Stomach (tissue), 9 donors: ENCODE measurements around the gene ZBTB44. TPM values are rescaled to one million over a fixed set of nuclear protein-coding genes. Genes with fewer than 3 reads are reported as not detected.
"Not testable (repeated sequence)": the region's sequence is repeated elsewhere in the genome, so short reads cannot be mapped to it uniquely, and the experiment has no call there.

Experiments
- DNase-seq, 2 donors: peaks; one replicate each; pipeline versions ENCODE4 v3.0.0 to v3.0.0-alpha.2; 2013 to 2019
- H3K27ac ChIP-seq, 5 donors: fragments of 200-600 bp in 4 of 5; sonication (generic) in 4 of 5; one replicate each; pipeline ENCODE4 v1.5.1; 2013 to 2019; ENCODE audit warnings: mild to moderate bottlenecking in 1 of 5, moderate library complexity in 1 of 5
- H3K27me3 ChIP-seq, 3 donors: fragments of 200-600 bp; sonication (generic); one replicate each; pipeline ENCODE4 v1.5.1; 2017 to 2019; ENCODE audit warnings: mixed run types in 1 of 3
- H3K36me3 ChIP-seq, 4 donors: fragments of 200-600 bp; sonication (generic); 1 replicate in 3 of 4; 2 replicates in 1 of 4; pipeline ENCODE4 v1.5.1; 2016 to 2019
- H3K4me1 ChIP-seq, 4 donors: fragments of 200-600 bp; sonication (generic); one replicate each; pipeline ENCODE4 v1.5.1; 2016 to 2019
- H3K4me3 ChIP-seq, 4 donors: fragments of 200-600 bp; sonication (generic) in 3 of 4; one replicate each; pipeline ENCODE4 v1.5.1; 2016 to 2019; ENCODE audit warnings: mild to moderate bottlenecking in 1 of 4
- H3K9me3 ChIP-seq, 4 donors: fragments of 200-600 bp; sonication (generic); one replicate each; pipeline ENCODE4 v1.5.1; 2016 to 2019
- EP300 ChIP-seq: sonication (generic); formaldehyde crosslinking; IDR thresholded peaks from one replicate; pipeline ENCODE4 v1.6.1; 2017; ENCODE audit warnings: antibody characterized with exemption
- POLR2A ChIP-seq, 4 donors: fragments of 450-650 bp; IDR thresholded peaks; one replicate each; pipeline ENCODE4 v1.6.1; 2016; ENCODE audit warnings: antibody characterized with exemption in 4 of 4, control low read depth in 2 of 4, mild to moderate bottlenecking in 1 of 4, moderate library complexity in 1 of 4
- POLR2AphosphoS5 ChIP-seq, 3 donors: sonication (generic); formaldehyde crosslinking; IDR thresholded peaks; one replicate each; pipeline ENCODE4 v1.6.1; 2016; ENCODE audit warnings: antibody characterized with exemption in 3 of 3
- WGBS, 5 donors: extraction: QIAGEN DNeasy Blood & Tissue Kit in 3 of 5; methylation state at CpG; one replicate each; pipeline versions ENCODE4 v1.1.5 to v1.1.7; 2013 to 2018; 5-methylcytosine and 5-hydroxymethylcytosine counted together
- intact Hi-C: fragments of 100-400 bp; cut with DNase I; formaldehyde crosslinking; loops from one replicate; pipeline ENCODE4 v1.15.1; 2023; ENCODE audit warnings: low total_unique reads
- polyA plus RNA-seq, 3 donors: library from polyadenylated mRNA; stranded (reverse); fragments of 200-250 nt; gene quantifications; one replicate each; pipeline ENCODE4 v1.2.3, GENCODE V29; 2013
- total RNA-seq, 5 donors: library from RNA; depleted of rRNA; stranded (reverse); fragments of >200 nt; gene quantifications; one replicate each; pipeline versions ENCODE4 v1.1.0 to v1.2.3, GENCODE V29; 2014 to 2016
- TF ChIP-seq, protein P1 (sequence below), 7 experiments: fragments of 450-650 bp in 4 of 7; fragments of 200-600 bp in 3 of 7; sonication (generic) in 3 of 7; IDR thresholded peaks; one replicate each; pipeline ENCODE4 v1.5.1; 2016 to 2019; ENCODE audit warnings: antibody characterized with exemption in 7 of 7, control low read depth in 2 of 7, mild to moderate bottlenecking in 1 of 7
- donor health status: healthy with polysubstance abuse.
- donor health status: Bipolar disorder and iron deficiency.
- donor health status: healthy.

The ZBTB44 gene
- total and polyA plus RNA-seq, 8 donors, result 8.4 to 123 (median 35.9) TPM

DNA sequence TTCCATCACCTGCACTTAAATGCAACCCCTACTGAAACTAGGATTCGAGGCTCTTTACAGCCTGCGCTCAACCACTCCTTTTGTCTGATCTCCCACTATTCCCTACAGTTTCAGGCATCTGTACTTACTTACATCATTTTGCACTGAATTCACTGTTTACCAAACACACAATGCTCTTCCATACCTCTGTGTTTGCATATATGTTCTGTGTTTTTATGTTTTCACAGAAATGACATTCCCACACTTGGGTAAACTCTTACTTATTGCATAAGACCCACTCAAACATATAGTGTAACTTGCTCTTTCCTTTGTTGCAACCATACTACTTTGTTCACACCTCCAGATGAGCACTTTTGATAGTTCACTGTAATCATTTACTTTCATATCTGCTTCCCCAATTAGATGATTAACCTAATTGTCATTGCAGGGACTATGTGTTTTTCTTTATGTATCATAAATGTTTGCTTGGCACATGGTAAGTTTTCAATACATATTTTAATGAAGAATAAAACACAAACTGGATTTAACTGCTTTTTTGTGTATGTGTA lies 54.6 kb downstream of the ZBTB44 start:
- no peak for DNase-seq
- peaks cover 0 to 15% (median 8%) of the 10 kb centered on the region in 4 donors for H3K4me1 ChIP-seq
- intact Hi-C loops, result no loop called here
- peaks cover 0 to 7% (median 3%) of the 10 kb centered on the region in 4 donors for H3K9me3 ChIP-seq
- H3K4me3 ChIP-seq, result no peak overlapping the region
- 90 to 97% (median 95%) methylated on average over 2 of the region's 2 CpGs for WGBS, 5 donors
- peaks cover 10 to 43% (median 35%) of the 10 kb centered on the region in 4 donors for H3K36me3 ChIP-seq
- no peaks in the 10 kb centered on the region for H3K27me3 ChIP-seq
- TF ChIP-seq POLR2AphosphoS5 (IDR thresholded peaks at IDR 0.05) (no peak), POLR2A (IDR thresholded peaks at IDR 0.05) (no peak), EP300 (no peak)
- TF ChIP-seq, protein P1, sequence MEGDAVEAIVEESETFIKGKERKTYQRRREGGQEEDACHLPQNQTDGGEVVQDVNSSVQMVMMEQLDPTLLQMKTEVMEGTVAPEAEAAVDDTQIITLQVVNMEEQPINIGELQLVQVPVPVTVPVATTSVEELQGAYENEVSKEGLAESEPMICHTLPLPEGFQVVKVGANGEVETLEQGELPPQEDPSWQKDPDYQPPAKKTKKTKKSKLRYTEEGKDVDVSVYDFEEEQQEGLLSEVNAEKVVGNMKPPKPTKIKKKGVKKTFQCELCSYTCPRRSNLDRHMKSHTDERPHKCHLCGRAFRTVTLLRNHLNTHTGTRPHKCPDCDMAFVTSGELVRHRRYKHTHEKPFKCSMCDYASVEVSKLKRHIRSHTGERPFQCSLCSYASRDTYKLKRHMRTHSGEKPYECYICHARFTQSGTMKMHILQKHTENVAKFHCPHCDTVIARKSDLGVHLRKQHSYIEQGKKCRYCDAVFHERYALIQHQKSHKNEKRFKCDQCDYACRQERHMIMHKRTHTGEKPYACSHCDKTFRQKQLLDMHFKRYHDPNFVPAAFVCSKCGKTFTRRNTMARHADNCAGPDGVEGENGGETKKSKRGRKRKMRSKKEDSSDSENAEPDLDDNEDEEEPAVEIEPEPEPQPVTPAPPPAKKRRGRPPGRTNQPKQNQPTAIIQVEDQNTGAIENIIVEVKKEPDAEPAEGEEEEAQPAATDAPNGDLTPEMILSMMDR (IDR thresholded peaks at IDR 0.05), result no peak
- H3K27ac ChIP-seq, result no peak overlapping the region

DNA sequence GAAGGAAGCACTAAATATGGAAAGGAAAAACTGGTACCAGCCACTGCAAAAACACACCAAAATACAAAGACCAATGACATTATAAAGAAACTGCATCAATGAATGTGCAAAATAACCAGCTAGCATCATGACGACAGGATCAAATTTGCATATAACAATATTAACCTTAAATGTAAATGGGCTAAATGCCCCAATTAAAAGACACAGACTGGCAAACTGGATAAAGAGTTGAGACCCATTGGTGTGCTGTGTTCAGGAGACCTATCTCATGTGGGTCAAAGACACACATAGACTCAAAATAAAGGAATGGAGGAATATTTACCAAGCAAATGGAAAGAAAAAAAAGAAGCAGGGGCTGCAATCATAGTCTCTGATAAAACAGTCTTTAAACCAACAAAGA lies 63.0 kb downstream of the ZBTB44 start:
- DNase-seq, H3K27me3 ChIP-seq, intact Hi-C loops, H3K4me3 ChIP-seq, H3K36me3 ChIP-seq, H3K27ac ChIP-seq: not testable (repeated sequence)
- Histone ChIP-seq H3K9me3 (peaks cover 0 to 12% (median 3%) of the 10 kb centered on the region in 4 donors), H3K4me1 (peaks cover 0 to 14% (median 7%) of the 10 kb centered on the region in 4 donors)
- 85 to 93% (median 91%) methylated on average over 1 of the region's 1 CpG for WGBS, 5 donors

DNA sequence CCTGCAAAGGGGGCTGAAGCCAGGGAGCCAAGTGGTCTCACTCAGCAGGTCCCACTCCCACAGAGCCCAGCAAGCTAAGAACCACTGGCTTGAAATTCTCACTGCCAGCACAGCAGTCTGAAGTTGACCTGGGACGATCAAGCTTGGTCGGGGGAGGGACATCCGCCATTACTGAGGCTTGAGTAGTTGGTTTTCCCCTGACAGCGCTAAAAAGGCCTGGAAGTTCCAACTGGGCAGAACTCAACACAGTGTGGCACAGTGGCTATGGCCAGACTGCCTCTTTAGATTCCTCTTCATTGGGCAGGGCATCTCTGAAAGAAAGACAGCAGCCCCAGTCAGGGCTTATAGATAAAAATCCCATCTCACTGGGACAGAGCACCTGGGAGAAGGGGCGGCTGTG lies 64.8 kb downstream of the ZBTB44 start:
- 90 to 95% (median 92%) methylated on average over 5 of the region's 5 CpGs for WGBS, 5 donors
- intact Hi-C loops, H3K4me3 ChIP-seq, H3K36me3 ChIP-seq, H3K27ac ChIP-seq, H3K27me3 ChIP-seq, DNase-seq: not testable (repeated sequence)
- H3K9me3 ChIP-seq, result peaks cover 0 to 12% (median 3%) of the 10 kb centered on the region in 4 donors
- peaks cover 0 to 25% (median 10%) of the 10 kb centered on the region in 4 donors for H3K4me1 ChIP-seq

DNA sequence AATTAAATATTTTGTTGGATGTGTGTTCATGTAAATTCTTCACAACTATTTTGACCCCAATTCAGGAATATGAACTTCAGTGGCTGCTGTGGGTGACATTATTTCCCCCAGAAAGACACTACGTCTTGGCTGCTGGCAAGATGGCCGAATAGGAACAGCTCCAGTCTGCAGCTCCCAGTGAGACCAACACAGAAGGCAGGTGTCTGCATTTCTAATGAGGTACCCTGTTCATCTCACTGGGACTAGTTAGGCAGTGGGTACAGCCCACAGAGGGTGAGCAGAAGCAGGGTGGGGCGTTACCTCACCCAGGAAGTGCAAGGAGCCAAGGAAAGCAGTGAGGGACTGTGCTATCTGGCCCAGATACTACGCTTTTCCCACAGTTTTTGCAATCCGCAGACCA lies 65.3 kb downstream of the ZBTB44 start:
- Histone ChIP-seq H3K27ac (no peak overlapping the region), H3K36me3 (peaks cover 0 to 8% (median 4%) of the 10 kb centered on the region in 4 donors), H3K4me3 (no peak overlapping the region), H3K27me3 (no peaks in the 10 kb centered on the region), H3K4me1 (peaks cover 0 to 27% (median 12%) of the 10 kb centered on the region in 4 donors), H3K9me3 (peaks cover 0 to 12% (median 3%) of the 10 kb centered on the region in 4 donors)
- 91 to 99% (median 98%) methylated on average over 5 of the region's 5 CpGs for WGBS, 5 donors
- TF ChIP-seq POLR2AphosphoS5 (IDR thresholded peaks at IDR 0.05), result no peak
- TF ChIP-seq POLR2A (IDR thresholded peaks at IDR 0.05), result no peak
- TF ChIP-seq, protein P1 (IDR thresholded peaks at IDR 0.05), result no peak
- no peak for TF ChIP-seq EP300
- intact Hi-C loops, result no loop called here
- no peak for DNase-seq

DNA sequence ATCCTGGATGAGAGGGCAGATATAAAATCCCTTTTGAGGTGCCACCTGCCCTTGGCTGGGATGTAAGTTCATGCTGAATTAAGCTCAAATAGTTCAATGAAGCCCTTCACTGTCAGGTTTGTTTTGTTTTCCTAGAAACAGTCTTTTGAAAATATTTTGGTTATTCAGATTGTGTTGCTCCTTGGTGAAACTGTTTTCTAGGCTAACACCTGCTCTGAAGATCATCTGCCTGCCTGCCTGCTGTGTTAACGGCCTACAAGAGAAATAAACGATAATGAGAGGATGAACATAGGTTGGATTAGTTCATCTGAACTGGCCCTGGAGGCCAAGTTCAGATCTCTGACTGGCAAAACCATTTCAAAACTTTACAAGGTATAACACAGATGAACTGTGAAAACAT lies 67.4 kb downstream of the ZBTB44 start:
- Histone ChIP-seq H3K27ac (no peak overlapping the region), H3K27me3 (no peaks in the 10 kb centered on the region), H3K36me3 (peaks cover 0 to 8% (median 4%) of the 10 kb centered on the region in 4 donors), H3K9me3 (peaks cover 0 to 11% (median 3%) of the 10 kb centered on the region in 4 donors), H3K4me1 (peaks cover 0 to 47% (median 26%) of the 10 kb centered on the region in 4 donors), H3K4me3 (no peak overlapping the region)
- TF ChIP-seq, protein P1 (IDR thresholded peaks at IDR 0.05), result no peak
- TF ChIP-seq EP300 (no peak), POLR2A (IDR thresholded peaks at IDR 0.05) (no peak), POLR2AphosphoS5 (IDR thresholded peaks at IDR 0.05) (no peak)
- no peak for DNase-seq
- intact Hi-C loops, result no loop called here
- 80 to 90% (median 83%) methylated on average over 2 of the region's 2 CpGs for WGBS, 5 donors
